ENCODE data around the gene TAF11L3.
"Not testable (repeated sequence)": the region's sequence is repeated elsewhere in the genome, so short reads cannot be mapped to it uniquely, and the experiment has no call there.

The TAF11L3 gene

GRCh38 chr5:17497931-17498330, 20.2 kb upstream of the TAF11L3 start, which contains the start of gene TAF11L2:
TSS of gene TAF11L2 (plus strand) at chr5:17498231.
- not testable (repeated sequence) for H3K79me1 ChIP-seq (replicated peaks; ENCODE audit: low read length, poor library complexity, severe bottlenecking); H3K9ac ChIP-seq (ENCODE audit: low read length); H3K4me1 ChIP-seq (ENCODE audit: control insufficient read depth, insufficient read depth, low read depth, low read length); H3K36me3 ChIP-seq (ENCODE audit: control insufficient read depth in 1 of 2, insufficient read depth in 2 of 2, low read depth in 1 of 2, low read length in 2 of 2); H3K4ac ChIP-seq (ENCODE audit: low read depth in 1 of 2, low read length in 2 of 2); H4K91ac ChIP-seq (ENCODE audit: low read length); H2BK12ac ChIP-seq (ENCODE audit: low read length in 2 of 2); H3K27me3 ChIP-seq (ENCODE audit: control insufficient read depth in 1 of 2, insufficient read depth in 1 of 2, low read length in 2 of 2); H2BK5ac ChIP-seq (ENCODE audit: low read depth, low read length, poor library complexity, severe bottlenecking); H3K4me2 ChIP-seq (ENCODE audit: low read length, poor library complexity, severe bottlenecking); H3K18ac ChIP-seq (ENCODE audit: low read depth in 1 of 2, low read length in 2 of 2); H2BK15ac ChIP-seq (ENCODE audit: low read depth, poor library complexity, severe bottlenecking); H3K9me3 ChIP-seq (ENCODE audit: control insufficient read depth, low read length); DNase-seq; H3K4me3 ChIP-seq (ENCODE audit: insufficient read depth in 1 of 2, low read depth in 1 of 2, low read length in 2 of 2); H2AFZ ChIP-seq (ENCODE audit: low read depth, low read length); H4K8ac ChIP-seq (ENCODE audit: low read length); H3K14ac ChIP-seq (ENCODE audit: low read length in 2 of 2); H3K23ac ChIP-seq (ENCODE audit: low read length in 2 of 2); H2BK120ac ChIP-seq (ENCODE audit: low read depth, low read length); H3K27ac ChIP-seq (ENCODE audit: low read length, poor library complexity, severe bottlenecking); H2AK5ac ChIP-seq (ENCODE audit: low read length, severe bottlenecking)
- WGBS: 92% methylated on average over 5 of the region's 8 CpGs

- H3K4me1 ChIP-seq (ENCODE audit: control insufficient read depth, insufficient read depth, low read depth, low read length): no peaks in the 10 kb centered on the region
- no peaks in the 10 kb centered on the region for H3K36me3 ChIP-seq (ENCODE audit: control insufficient read depth in 1 of 2, insufficient read depth in 2 of 2, low read depth in 1 of 2, low read length in 2 of 2)
- DNase-seq: no peak
- no peak overlapping the region for H3K4ac ChIP-seq (ENCODE audit: low read depth in 1 of 2, low read length in 2 of 2)
- no peak overlapping the region for H4K91ac ChIP-seq (ENCODE audit: low read length)
- H3K23ac ChIP-seq (ENCODE audit: low read length in 2 of 2): no peak overlapping the region
- H3K9me3 ChIP-seq (ENCODE audit: control insufficient read depth, low read length): no peaks in the 10 kb centered on the region
- no peak overlapping the region for H3K4me3 ChIP-seq (ENCODE audit: insufficient read depth in 1 of 2, low read depth in 1 of 2, low read length in 2 of 2)
- H4K8ac ChIP-seq (ENCODE audit: low read length): no peak overlapping the region
- H2BK120ac ChIP-seq (ENCODE audit: low read depth, low read length): no peak overlapping the region
- H3K27ac ChIP-seq (ENCODE audit: low read length, poor library complexity, severe bottlenecking): no peak overlapping the region
- H2BK12ac ChIP-seq (ENCODE audit: low read length in 2 of 2): no peak overlapping the region
- H2BK15ac ChIP-seq (ENCODE audit: low read depth, poor library complexity, severe bottlenecking): no peak overlapping the region
- WGBS: 95% methylated on average over 17 of the region's 17 CpGs
- H2BK5ac ChIP-seq (ENCODE audit: low read depth, low read length, poor library complexity, severe bottlenecking): no peak overlapping the region
- H3K9ac ChIP-seq (ENCODE audit: low read length): no peak overlapping the region
- H2AK5ac ChIP-seq (ENCODE audit: low read length, severe bottlenecking): no peak overlapping the region
- no peaks in the 10 kb centered on the region for H3K27me3 ChIP-seq (ENCODE audit: control insufficient read depth in 1 of 2, insufficient read depth in 1 of 2, low read length in 2 of 2)
- H3K18ac ChIP-seq (ENCODE audit: low read depth in 1 of 2, low read length in 2 of 2): no peak overlapping the region
- no peaks in the 10 kb centered on the region for H3K79me1 ChIP-seq (replicated peaks; ENCODE audit: low read length, poor library complexity, severe bottlenecking)
- no peak overlapping the region for H3K4me2 ChIP-seq (ENCODE audit: low read length, poor library complexity, severe bottlenecking)
- no peak overlapping the region for H3K14ac ChIP-seq (ENCODE audit: low read length in 2 of 2)
- no peak overlapping the region for H2AFZ ChIP-seq (ENCODE audit: low read depth, low read length)
Measured at GRCh38 chr5:17511775-17512325, 6.3 kb upstream of the TAF11L3 start.

GRCh38 chr5:17517526-17517925, 641 bp upstream of the TAF11L3 start:
- not testable (repeated sequence) for H3K23ac ChIP-seq (ENCODE audit: low read length in 2 of 2); H3K79me1 ChIP-seq (replicated peaks; ENCODE audit: low read length, poor library complexity, severe bottlenecking); H3K4me1 ChIP-seq (ENCODE audit: control insufficient read depth, insufficient read depth, low read depth, low read length); H3K9me3 ChIP-seq (ENCODE audit: control insufficient read depth, low read length); H3K4me3 ChIP-seq (ENCODE audit: insufficient read depth in 1 of 2, low read depth in 1 of 2, low read length in 2 of 2); H3K36me3 ChIP-seq (ENCODE audit: control insufficient read depth in 1 of 2, insufficient read depth in 2 of 2, low read depth in 1 of 2, low read length in 2 of 2); H2BK15ac ChIP-seq (ENCODE audit: low read depth, poor library complexity, severe bottlenecking); H2BK5ac ChIP-seq (ENCODE audit: low read depth, low read length, poor library complexity, severe bottlenecking); H3K18ac ChIP-seq (ENCODE audit: low read depth in 1 of 2, low read length in 2 of 2); H4K8ac ChIP-seq (ENCODE audit: low read length); H4K91ac ChIP-seq (ENCODE audit: low read length); H3K27me3 ChIP-seq (ENCODE audit: control insufficient read depth in 1 of 2, insufficient read depth in 1 of 2, low read length in 2 of 2); H3K4ac ChIP-seq (ENCODE audit: low read depth in 1 of 2, low read length in 2 of 2); DNase-seq; H3K4me2 ChIP-seq (ENCODE audit: low read length, poor library complexity, severe bottlenecking); H3K27ac ChIP-seq (ENCODE audit: low read length, poor library complexity, severe bottlenecking); H2BK12ac ChIP-seq (ENCODE audit: low read length in 2 of 2); H2AK5ac ChIP-seq (ENCODE audit: low read length, severe bottlenecking); H2BK120ac ChIP-seq (ENCODE audit: low read depth, low read length); H2AFZ ChIP-seq (ENCODE audit: low read depth, low read length); H3K14ac ChIP-seq (ENCODE audit: low read length in 2 of 2); H3K9ac ChIP-seq (ENCODE audit: low read length)
- 88% methylated on average over 1 of the region's 12 CpGs for WGBS

- not testable (repeated sequence) for H3K4me2 ChIP-seq (ENCODE audit: low read length, poor library complexity, severe bottlenecking); H2BK12ac ChIP-seq (ENCODE audit: low read length in 2 of 2); H3K14ac ChIP-seq (ENCODE audit: low read length in 2 of 2); H3K27ac ChIP-seq (ENCODE audit: low read length, poor library complexity, severe bottlenecking); H2BK120ac ChIP-seq (ENCODE audit: low read depth, low read length); H4K8ac ChIP-seq (ENCODE audit: low read length); H3K18ac ChIP-seq (ENCODE audit: low read depth in 1 of 2, low read length in 2 of 2); H2AFZ ChIP-seq (ENCODE audit: low read depth, low read length); H4K91ac ChIP-seq (ENCODE audit: low read length); DNase-seq; H3K4me1 ChIP-seq (ENCODE audit: control insufficient read depth, insufficient read depth, low read depth, low read length); H3K79me1 ChIP-seq (replicated peaks; ENCODE audit: low read length, poor library complexity, severe bottlenecking); H2BK15ac ChIP-seq (ENCODE audit: low read depth, poor library complexity, severe bottlenecking); H3K36me3 ChIP-seq (ENCODE audit: control insufficient read depth in 1 of 2, insufficient read depth in 2 of 2, low read depth in 1 of 2, low read length in 2 of 2); H3K9ac ChIP-seq (ENCODE audit: low read length); H2BK5ac ChIP-seq (ENCODE audit: low read depth, low read length, poor library complexity, severe bottlenecking); H3K23ac ChIP-seq (ENCODE audit: low read length in 2 of 2); H3K9me3 ChIP-seq (ENCODE audit: control insufficient read depth, low read length); H2AK5ac ChIP-seq (ENCODE audit: low read length, severe bottlenecking); H3K27me3 ChIP-seq (ENCODE audit: control insufficient read depth in 1 of 2, insufficient read depth in 1 of 2, low read length in 2 of 2); H3K4me3 ChIP-seq (ENCODE audit: insufficient read depth in 1 of 2, low read depth in 1 of 2, low read length in 2 of 2); H3K4ac ChIP-seq (ENCODE audit: low read depth in 1 of 2, low read length in 2 of 2)
- WGBS: 92% methylated on average over 6 of the region's 14 CpGs
Measured at GRCh38 chr5:17519508-17519907, 1.3 kb downstream of the TAF11L3 start.

Measured in mesenchymal stem cell (in vitro differentiated cells and primary cell).